HG03060 (cell line): Measurements from ENCODE around the gene RCOR3.
"Not testable (repeated sequence)": the region's sequence is repeated elsewhere in the genome, so short reads cannot be mapped to it uniquely, and the experiment has no call there.

Experiments
- ATAC-seq: cut with Tn5 transposase; IDR thresholded peaks from one replicate; pipeline ENCODE4 v1.9.1; 2021; ENCODE audit warnings: low read depth, moderate number of reproducible peaks; ENCODE audit not compliant: unreplicated experiment

RCOR3 gene

GRCh38 chr1:211259638-211260126, 516 bp downstream of the RCOR3 start:
- ATAC-seq, result no peak

GRCh38 chr1:211260141-211261107, 1.3 kb downstream of the RCOR3 start:
- peak; percentile 23 for ATAC-seq

GRCh38 chr1:211261229-211261628, 2.1 kb downstream of the RCOR3 start:
- ATAC-seq, result no peak

- ATAC-seq, result not testable (repeated sequence)
These were observed 3.9 kb downstream of the RCOR3 start for GRCh38 chr1:211263022-211263421.

GRCh38 chr1:211267204-211267857, 8.2 kb downstream of the RCOR3 start:
- ATAC-seq, result no peak

GRCh38 chr1:211279340-211279739, 20.2 kb downstream of the RCOR3 start:
- no peak for ATAC-seq

- ATAC-seq, result no peak
These were observed 21.7 kb downstream of the RCOR3 start for GRCh38 chr1:211280910-211281309.

- no peak for ATAC-seq
These were observed 22.3 kb downstream of the RCOR3 start for GRCh38 chr1:211281320-211282022.

GRCh38 chr1:211282023-211282373, 22.8 kb downstream of the RCOR3 start:
- ATAC-seq, result no peak

- no peak for ATAC-seq
These were observed 26.0 kb downstream of the RCOR3 start for GRCh38 chr1:211285196-211285595.

GRCh38 chr1:211287218-211287617, 28.1 kb downstream of the RCOR3 start:
- ATAC-seq, result no peak

GRCh38 chr1:211292411-211292810, 33.2 kb downstream of the RCOR3 start:
- ATAC-seq, result no peak

- no peak for ATAC-seq
These were observed 37.2 kb downstream of the RCOR3 start for GRCh38 chr1:211296396-211296795.

- ATAC-seq, result peak; percentile 97
These were observed 45.9 kb downstream of the RCOR3 start for GRCh38 chr1:211305044-211305443.

GRCh38 chr1:211309617-211310016, 50.5 kb downstream of the RCOR3 start:
- ATAC-seq, result no peak

GRCh38 chr1:211313392-211313791, 54.2 kb downstream of the RCOR3 start:
- no peak for ATAC-seq

- ATAC-seq, result no peak
These were observed 59.6 kb downstream of the RCOR3 start for GRCh38 chr1:211318576-211319280.

GRCh38 chr1:211319892-211320291, 60.7 kb downstream of the RCOR3 start:
- no peak for ATAC-seq

- no peak for ATAC-seq
These were observed 61.8 kb downstream of the RCOR3 start for GRCh38 chr1:211320980-211321379.

GRCh38 chr1:211321646-211322045, 62.5 kb downstream of the RCOR3 start:
- ATAC-seq, result not testable (repeated sequence)
